H1 (cell line): Measurements from ENCODE around the gene SMS. TPM values are rescaled to one million over a fixed set of nuclear protein-coding genes. Genes with fewer than 3 reads are reported as not detected.

Source experiments
- CTCF ChIA-PET: fragments of 300-600 bp; sonication (Branson Sonifier 250); formaldehyde crosslinking; loops from one replicate; lab custom pipeline; 2021; ENCODE audit not compliant: partially characterized antibody; lab: Charles Lee
- POLR2A ChIA-PET: fragments of 300-600 bp; sonication (Branson Sonifier 250); formaldehyde crosslinking; loops from one replicate; lab custom pipeline; 2021; ENCODE audit warnings: inconsistent platforms; ENCODE audit not compliant: partially characterized antibody; lab: Charles Lee
- DNase-seq, 2 experiments: peaks; one replicate each; pipeline versions ENCODE4 v3.0.0 to v3.0.0-alpha.2; 2010 to 2022; ENCODE audit warnings: low spot score in 2 of 2, low read depth in 1 of 2, mixed read lengths in 1 of 2
- FAIRE-seq: peaks from 2 replicates; lab custom pipeline; 2011; peaks lifted over from hg19 to GRCh38; lab: Jason Lieb, UNC
- H2AFZ ChIP-seq: 2 replicates; pipeline ENCODE4 v1.8.1; 2012; ENCODE audit warnings: low read length, inconsistent platforms
- H2AK5ac ChIP-seq: 2 replicates; pipeline ENCODE4 v1.6.1; 2013; ENCODE audit warnings: low read depth, low read length
- H2BK120ac ChIP-seq: replicated peaks from 2 replicates; pipeline ENCODE3; 2013; ENCODE audit warnings: low read depth, low read length, inconsistent platforms
- H2BK12ac ChIP-seq: 2 replicates; pipeline ENCODE4 v1.6.1; 2013; ENCODE audit warnings: low read depth, low read length
- H2BK15ac ChIP-seq: 2 replicates; pipeline ENCODE4 v1.6.1; 2013; ENCODE audit warnings: low read length
- H2BK20ac ChIP-seq: 2 replicates; pipeline ENCODE4 v1.6.1; 2013; ENCODE audit warnings: low read length
- H2BK5ac ChIP-seq: 2 replicates; pipeline ENCODE4 v1.6.1; 2013; ENCODE audit warnings: low read depth, low read length
- H3K14ac ChIP-seq: 2 replicates; pipeline ENCODE4 v1.6.1; 2013; ENCODE audit warnings: inconsistent platforms; ENCODE audit not compliant: insufficient read length
- H3K18ac ChIP-seq: 2 replicates; pipeline ENCODE4 v1.6.1; 2013; ENCODE audit warnings: low read length; ENCODE audit errors: extremely low read depth
- H3K23ac ChIP-seq: 2 replicates; pipeline ENCODE4 v1.6.1; 2013; ENCODE audit warnings: inconsistent platforms; ENCODE audit not compliant: insufficient read length
- H3K23me2 ChIP-seq: 2 replicates; pipeline ENCODE4 v1.6.1; 2013; ENCODE audit warnings: low read depth, low read length
- H3K27ac ChIP-seq: 2 replicates; pipeline ENCODE4 v1.6.1; 2011; ENCODE audit warnings: low read depth, low read length, inconsistent platforms
- H3K27me3 ChIP-seq, 4 experiments: replicated peaks in 1 of 4; 1 replicate in 1 of 4; 2 replicates in 3 of 4; pipeline versions ENCODE4 v1.6.1 to v1.8.1; 2011 to 2013; ENCODE audit warnings: low read length in 3 of 4, mild to moderate bottlenecking in 3 of 4, inconsistent platforms in 2 of 4, mixed read lengths in 2 of 4, moderate library complexity in 1 of 4; ENCODE audit not compliant: control insufficient read depth in 3 of 4, insufficient read depth in 3 of 4; ENCODE audit errors: extremely low read depth in 1 of 4
- H3K36me3 ChIP-seq, 4 experiments: 2 replicates each; pipeline versions ENCODE4 v1.6.1 to v1.8.1; 2011 to 2013; ENCODE audit warnings: mild to moderate bottlenecking in 4 of 4, low read length in 3 of 4, moderate library complexity in 2 of 4, control low read depth in 1 of 4, inconsistent platforms in 1 of 4; ENCODE audit not compliant: insufficient read depth in 4 of 4, control insufficient read depth in 2 of 4
- H3K4ac ChIP-seq: replicated peaks from 2 replicates; pipeline ENCODE3; 2013; ENCODE audit warnings: low read length, low read depth, mixed read lengths, inconsistent platforms; ENCODE audit not compliant: insufficient read length
- H3K4me1 ChIP-seq, 4 experiments: replicated peaks in 1 of 4; 1 replicate in 1 of 4; 2 replicates in 3 of 4; pipeline versions ENCODE4 v1.6.1 to v1.8.1; 2011 to 2013; ENCODE audit warnings: low read length in 3 of 4, inconsistent platforms in 2 of 4, mixed read lengths in 1 of 4; ENCODE audit not compliant: insufficient read depth in 4 of 4, control insufficient read depth in 3 of 4
- H3K4me2 ChIP-seq, 2 experiments: 2 replicates each; pipeline versions ENCODE4 v1.6.1 to v1.8.1; 2011 to 2013; ENCODE audit warnings: low read depth in 2 of 2, low read length in 2 of 2, control low read depth in 1 of 2, inconsistent platforms in 1 of 2, mild to moderate bottlenecking in 1 of 2; ENCODE audit not compliant: insufficient read depth in 1 of 2
- H3K4me3 ChIP-seq, 4 experiments: fragments of 200-600, 300-600 bp in 1 of 4; sonication (generic), shearing (Covaris generic), sonication (Bioruptor Twin) in 1 of 4; 2 replicates each; pipeline versions ENCODE4 v1.5.1 to v1.8.1; 2011 to 2016; ENCODE audit warnings: low read length in 4 of 4, low read depth in 3 of 4, control low read depth in 2 of 4, inconsistent platforms in 2 of 4, mild to moderate bottlenecking in 2 of 4, mixed read lengths in 1 of 4, moderate library complexity in 1 of 4; ENCODE audit not compliant: insufficient read depth in 2 of 4; ENCODE audit errors: extremely low read depth in 1 of 4
- H3K56ac ChIP-seq: replicated peaks from 2 replicates; pipeline ENCODE3; 2013; ENCODE audit warnings: low read depth, mild to moderate bottlenecking, mixed read lengths, low read length, inconsistent platforms; ENCODE audit not compliant: insufficient read length
- H3K79me1 ChIP-seq: 2 replicates; pipeline ENCODE4 v1.6.1; 2013; ENCODE audit warnings: low read depth, low read length, control low read depth
- H3K79me2 ChIP-seq, 2 experiments: 2 replicates each; pipeline versions ENCODE4 v1.6.1 to v1.8.1; 2012 to 2013; ENCODE audit warnings: low read length in 2 of 2, mild to moderate bottlenecking in 2 of 2, inconsistent platforms in 1 of 2; ENCODE audit not compliant: insufficient read depth in 2 of 2, control insufficient read depth in 1 of 2
- H3K9ac ChIP-seq, 4 experiments: replicated peaks in 1 of 4; 1 replicate in 1 of 4; 2 replicates in 3 of 4; pipeline versions ENCODE4 v1.6.1 to v1.8.1; 2011 to 2013; ENCODE audit warnings: low read depth in 3 of 4, low read length in 3 of 4, control low read depth in 2 of 4, mild to moderate bottlenecking in 2 of 4, moderate library complexity in 2 of 4, inconsistent platforms in 1 of 4; ENCODE audit errors: extremely low read depth in 1 of 4
- H3K9me3 ChIP-seq, 2 experiments: 2 replicates each; pipeline versions ENCODE4 v1.6.1 to v1.8.1; 2012 to 2013; ENCODE audit warnings: mild to moderate bottlenecking in 2 of 2, moderate library complexity in 2 of 2, control low read depth in 1 of 2, inconsistent platforms in 1 of 2, low read depth in 1 of 2, low read length in 1 of 2, mixed read lengths in 1 of 2; ENCODE audit not compliant: insufficient read depth in 2 of 2
- H4K20me1 ChIP-seq, 2 experiments: replicated peaks in 1 of 2; 2 replicates each; pipeline versions ENCODE3 to v1.8.1; 2011 to 2013; ENCODE audit warnings: inconsistent platforms in 2 of 2, low read length in 2 of 2, mild to moderate bottlenecking in 1 of 2; ENCODE audit not compliant: insufficient read depth in 2 of 2, control insufficient read depth in 1 of 2
- H4K5ac ChIP-seq: 2 replicates; pipeline ENCODE4 v1.6.1; 2013; ENCODE audit warnings: low read length, low read depth, mixed read lengths, inconsistent platforms; ENCODE audit not compliant: insufficient read length
- H4K8ac ChIP-seq: 2 replicates; pipeline ENCODE4 v1.8.0; 2013; ENCODE audit warnings: mild to moderate bottlenecking, moderate library complexity, low read length, inconsistent platforms; ENCODE audit not compliant: insufficient read depth; ENCODE audit errors: extremely low read depth
- H4K91ac ChIP-seq: replicated peaks from 2 replicates; pipeline ENCODE3; 2013; ENCODE audit warnings: low read length, mixed read lengths, inconsistent platforms; ENCODE audit not compliant: insufficient read length
- NRF1 ChIP-seq: IDR thresholded peaks from 2 replicates; pipeline ENCODE4 v1.6.1; 2011; ENCODE audit warnings: mild to moderate bottlenecking, low read depth, low read length, improper control_type of control experiment
- RNF2 ChIP-seq: fragments of 200-900, 300-1000 bp; sonication (generic); IDR thresholded peaks from 2 replicates; pipeline ENCODE4 v1.7.1; 2016; ENCODE audit warnings: borderline replicate concordance, low read depth, mild to moderate bottlenecking, antibody characterized with exemption, low read length; ENCODE audit not compliant: poor library complexity, severe bottlenecking; ENCODE audit errors: missing control alignments
- SIN3A ChIP-seq, 2 experiments: IDR thresholded peaks in 1 of 2; conservative IDR thresholded peaks in 1 of 2; 2 replicates each; pipeline ENCODE4 v1.6.1; 2011 to 2012; ENCODE audit warnings: low read length in 2 of 2, improper control_type of control experiment in 1 of 2, low read depth in 1 of 2, mild to moderate bottlenecking in 1 of 2
- SUZ12 ChIP-seq: fragments of 200-600 bp; sonication (generic); IDR thresholded peaks from 2 replicates; pipeline ENCODE4 v1.6.1; 2012; ENCODE audit warnings: mild to moderate bottlenecking, inconsistent platforms, low read length, moderate library complexity, mixed read lengths
- TBP ChIP-seq: IDR thresholded peaks from 2 replicates; pipeline ENCODE4 v1.6.1; 2011; ENCODE audit warnings: low read depth, low read length, improper control_type of control experiment
- WGBS, 2 experiments: shearing (Covaris generic) in 1 of 2; methylation state at CpG; one replicate each; pipeline versions ENCODE4 v1.1.6 to v1.1.7; 2013 to 2015; ENCODE audit warnings: low lambda C conversion rate in 2 of 2, mixed read lengths in 2 of 2, inconsistent platforms in 1 of 2, low coverage in 1 of 2, missing lambda C conversion rate in 1 of 2; ENCODE audit not compliant: insufficient replicate concordance in 2 of 2, insufficient coverage in 1 of 2, insufficient read length in 1 of 2; ENCODE audit errors: extremely low coverage in 1 of 2, missing lambda C conversion rate in 1 of 2; 5-methylcytosine and 5-hydroxymethylcytosine counted together
- polyA plus RNA-seq, 7 experiments: library from polyadenylated mRNA; depleted of rRNA in 3 of 7; stranded (reverse) in 5 of 7; unstranded in 2 of 7; fragments of >200 nt in 5 of 7; fragments of 200-250 nt in 2 of 7; gene quantifications; 1 replicate in 5 of 7; 2 replicates in 1 of 7; 4 replicates in 1 of 7; pipeline versions ENCODE4 v1.2.1 to v1.2.3, GENCODE V29; 2011 to 2013; ENCODE audit warnings: missing spikeins in 2 of 7, mixed read lengths in 2 of 7
- total RNA-seq: library from RNA; stranded (reverse); fragmentation: NEBNext Ultra II Directional; extraction: Animal tissue kit (Norgen Biotek cat#: 25700); gene quantifications from 2 replicates; pipeline ENCODE4 v1.2.1, GENCODE V29; 2021
- TF ChIP-seq, protein P1 (sequence below), 3 experiments: IDR thresholded peaks; 1 replicate in 2 of 3; 2 replicates in 1 of 3; pipeline versions ENCODE4 v1.5.1 to v1.6.1; 2011; ENCODE audit warnings: low read length in 3 of 3, mild to moderate bottlenecking in 3 of 3, inconsistent platforms in 2 of 3, low read depth in 1 of 3, moderate library complexity in 1 of 3; ENCODE audit not compliant: insufficient read depth in 1 of 3; ENCODE audit errors: control extremely low read depth in 1 of 3

The SMS gene
- total and polyA plus RNA-seq, 2 of the 8 experiments (the other 6 are each of a cell fraction or from before 2014, with no cell fraction given), result 66.3 to 256 TPM

- no peak for DNase-seq
- Histone ChIP-seq H3K27ac (no peak overlapping the region), H3K4me3 (no peak overlapping the region), H4K91ac (no peak overlapping the region), H2BK20ac (no peak overlapping the region), H3K18ac (no peak overlapping the region), H3K4me2 (no peak overlapping the region), H4K20me1 (peaks cover 5 to 9% of the 10 kb centered on the region in 2 experiments), H3K79me2 (peaks cover 12 to 59% of the 10 kb centered on the region in 2 experiments; a peak in 3 of 4 replicates), H3K9me3 (no peaks in the 10 kb centered on the region), H4K5ac (no peak overlapping the region), H3K27me3 (no peaks in the 10 kb centered on the region), H3K4me1 (peaks cover 0 to 2% (median 0%) of the 10 kb centered on the region in 4 experiments; a peak in 1 of 7 replicates), H3K56ac (no peak overlapping the region), H2AFZ (no peak overlapping the region), H3K23ac (no peak overlapping the region), H3K79me1 (no peaks in the 10 kb centered on the region), H3K14ac (no peak overlapping the region), H3K36me3 (peaks cover 0 to 25% (median 2%) of the 10 kb centered on the region in 4 experiments; a peak in 3 of 8 replicates), H2AK5ac (no peak overlapping the region), H4K8ac (no peak overlapping the region), H3K9ac (no peak overlapping the region), H2BK120ac (no peak overlapping the region), H3K4ac (no peak overlapping the region), H2BK12ac (no peak overlapping the region), H2BK15ac (no peak overlapping the region), H2BK5ac (no peak overlapping the region), H3K23me2 (no peaks in the 10 kb centered on the region)
- ChIA-PET POLR2A (no interaction called here), CTCF (interaction anchor here (0.8 kb wide), 1 partner anchor 17 kb away, joined by 3 read pairs; no protein-coding TSS in a partner anchor)
- TF ChIP-seq NRF1, result no peak
- no peak for TF ChIP-seq SIN3A (conservative IDR thresholded peaks at IDR 0.05 in 1 of 2, IDR thresholded peaks at IDR 0.05 in 1 of 2; ENCODE audit: low read depth in 1 of 2, low read length in 2 of 2)
- no peak for TF ChIP-seq SUZ12
- no peak for TF ChIP-seq RNF2
- TF ChIP-seq, protein P1, sequence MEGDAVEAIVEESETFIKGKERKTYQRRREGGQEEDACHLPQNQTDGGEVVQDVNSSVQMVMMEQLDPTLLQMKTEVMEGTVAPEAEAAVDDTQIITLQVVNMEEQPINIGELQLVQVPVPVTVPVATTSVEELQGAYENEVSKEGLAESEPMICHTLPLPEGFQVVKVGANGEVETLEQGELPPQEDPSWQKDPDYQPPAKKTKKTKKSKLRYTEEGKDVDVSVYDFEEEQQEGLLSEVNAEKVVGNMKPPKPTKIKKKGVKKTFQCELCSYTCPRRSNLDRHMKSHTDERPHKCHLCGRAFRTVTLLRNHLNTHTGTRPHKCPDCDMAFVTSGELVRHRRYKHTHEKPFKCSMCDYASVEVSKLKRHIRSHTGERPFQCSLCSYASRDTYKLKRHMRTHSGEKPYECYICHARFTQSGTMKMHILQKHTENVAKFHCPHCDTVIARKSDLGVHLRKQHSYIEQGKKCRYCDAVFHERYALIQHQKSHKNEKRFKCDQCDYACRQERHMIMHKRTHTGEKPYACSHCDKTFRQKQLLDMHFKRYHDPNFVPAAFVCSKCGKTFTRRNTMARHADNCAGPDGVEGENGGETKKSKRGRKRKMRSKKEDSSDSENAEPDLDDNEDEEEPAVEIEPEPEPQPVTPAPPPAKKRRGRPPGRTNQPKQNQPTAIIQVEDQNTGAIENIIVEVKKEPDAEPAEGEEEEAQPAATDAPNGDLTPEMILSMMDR (IDR thresholded peaks at IDR 0.05; ENCODE audit: control extremely low read depth in 1 of 3, insufficient read depth in 1 of 3, low read depth in 1 of 3, low read length in 3 of 3), result no peak
- no peak for TF ChIP-seq TBP
- no peak for FAIRE-seq
- WGBS, 2 experiments, result 96% methylated on average over 7 of the region's 9 CpGs; no CpG with 5 or more reads in 1 of the 2 experiments
These were observed 26.4 kb downstream of the SMS start for GRCh38 chrX:21966866-21967265.
